Small intestine (tissue), 7 donors: ENCODE data around the gene SEZ6L. TPM values are rescaled to one million over a fixed set of nuclear protein-coding genes. Genes with fewer than 3 reads are reported as not detected.

Experiments used
- DNase-seq, 2 donors: peaks; one replicate each; pipeline versions ENCODE4 v3.0.0 to v3.0.0-alpha.2; 2013
- FAIRE-seq: peaks from 2 replicates; lab custom pipeline; 2012; peaks lifted over from hg19 to GRCh38; lab: Jason Lieb, UNC
- H3K27ac ChIP-seq, 3 donors: one replicate each; pipeline ENCODE4 v1.5.1; 2013; ENCODE audit warnings: low read length in 2 of 3, mild to moderate bottlenecking in 2 of 3, control low read depth in 1 of 3, inconsistent platforms in 1 of 3, low read depth in 1 of 3, moderate library complexity in 1 of 3
- H3K27me3 ChIP-seq, 3 donors: one replicate each; pipeline ENCODE4 v1.6.1; 2013; ENCODE audit warnings: low read length in 3 of 3, inconsistent platforms in 1 of 3; ENCODE audit not compliant: control insufficient read depth in 3 of 3, insufficient read depth in 3 of 3
- H3K36me3 ChIP-seq, 3 donors: one replicate each; pipeline ENCODE4 v1.6.1; 2013; ENCODE audit warnings: low read length in 3 of 3, inconsistent platforms in 1 of 3, low read depth in 1 of 3, mild to moderate bottlenecking in 1 of 3, moderate library complexity in 1 of 3; ENCODE audit not compliant: control insufficient read depth in 3 of 3, insufficient read depth in 2 of 3
- H3K4me1 ChIP-seq, 3 donors: one replicate each; pipeline ENCODE4 v1.6.1; 2013; ENCODE audit warnings: low read length in 2 of 3, inconsistent platforms in 1 of 3, low read depth in 1 of 3, mild to moderate bottlenecking in 1 of 3, moderate library complexity in 1 of 3; ENCODE audit not compliant: control insufficient read depth in 3 of 3, insufficient read depth in 2 of 3
- H3K4me3 ChIP-seq, 3 donors: one replicate each; pipeline ENCODE4 v1.5.1; 2013; ENCODE audit warnings: low read length in 3 of 3, control low read depth in 1 of 3, inconsistent platforms in 1 of 3, low read depth in 1 of 3, mild to moderate bottlenecking in 1 of 3, moderate library complexity in 1 of 3
- H3K9me3 ChIP-seq, 2 donors: one replicate each; pipeline ENCODE4 v1.6.1; 2013; ENCODE audit warnings: low read depth in 1 of 2, low read length in 1 of 2; ENCODE audit not compliant: control insufficient read depth in 2 of 2, insufficient read depth in 1 of 2
- WGBS, 3 donors: extraction: QIAGEN DNeasy Blood & Tissue Kit; methylation state at CpG; one replicate each; pipeline ENCODE4 v1.1.7; 2013; 5-methylcytosine and 5-hydroxymethylcytosine counted together
- polyA plus RNA-seq, 4 donors: library from polyadenylated mRNA; stranded (reverse) in 3 of 4; unstranded in 1 of 4; fragments of 200-250 nt in 3 of 4; fragments of 120-200 nt in 1 of 4; gene quantifications; one replicate each; pipeline versions ENCODE4 v1.2.1 to v1.2.3, GENCODE V29; 2013
- donor health status: healthy with polysubstance abuse.
- donor health status: control.
- donor health status: control.
- donor health status: Bipolar disorder and iron deficiency.
- donor health status: healthy.

The SEZ6L gene
- polyA plus RNA-seq, 4 donors = 0.25 to 0.91 TPM; not detected in 2

GRCh38 chr22:26265909-26266308 is 96.6 kb downstream of the SEZ6L start:
- H3K27ac ChIP-seq = no peak overlapping the region
- FAIRE-seq (no peak), DNase-seq (no peak)
- no peaks in the 10 kb centered on the region for H3K4me1 ChIP-seq
- H3K4me3 ChIP-seq = no peak overlapping the region
- H3K9me3 ChIP-seq = no peaks in the 10 kb centered on the region
- WGBS, 3 donors = 68 to 76% (median 71%) methylated on average over 6 of the region's 6 CpGs
- no peaks in the 10 kb centered on the region for H3K36me3 ChIP-seq
- H3K27me3 ChIP-seq = peaks cover 0 to 4% (median 0%) of the 10 kb centered on the region in 3 donors

- 8 to 35% (median 18%) methylated on average over 1 of the region's 1 CpG for WGBS, 3 donors
- FAIRE-seq (no peak), DNase-seq (no peak)
- H3K27me3 ChIP-seq = peaks cover 0 to 4% (median 0%) of the 10 kb centered on the region in 3 donors
- no peak overlapping the region for H3K4me3 ChIP-seq
- no peaks in the 10 kb centered on the region for H3K36me3 ChIP-seq
- H3K27ac ChIP-seq = no peak overlapping the region
- H3K9me3 ChIP-seq = no peaks in the 10 kb centered on the region
- no peaks in the 10 kb centered on the region for H3K4me1 ChIP-seq
Measured at GRCh38 chr22:26267856-26268255, 98.6 kb downstream of the SEZ6L start.

GRCh38 chr22:26269572-26269971 is 100.3 kb downstream of the SEZ6L start:
- Histone ChIP-seq H3K36me3 (no peaks in the 10 kb centered on the region), H3K27me3 (peaks cover 0 to 5% (median 0%) of the 10 kb centered on the region in 3 donors), H3K4me1 (no peaks in the 10 kb centered on the region), H3K27ac (no peak overlapping the region), H3K9me3 (no peaks in the 10 kb centered on the region), H3K4me3 (no peak overlapping the region)
- no peak for DNase-seq
- 37 to 54% (median 42%) methylated on average over 7 of the region's 7 CpGs for WGBS, 3 donors
- FAIRE-seq = no peak

GRCh38 chr22:26271427-26271826 is 102.2 kb downstream of the SEZ6L start:
- WGBS, 3 donors = 33 to 53% (median 44%) methylated on average over 6 of the region's 6 CpGs
- no peak overlapping the region for H3K27ac ChIP-seq
- H3K27me3 ChIP-seq = peaks cover 0 to 3% (median 0%) of the 10 kb centered on the region in 3 donors
- FAIRE-seq = no peak
- no peaks in the 10 kb centered on the region for H3K9me3 ChIP-seq
- no peaks in the 10 kb centered on the region for H3K36me3 ChIP-seq
- no peak for DNase-seq
- no peaks in the 10 kb centered on the region for H3K4me1 ChIP-seq
- no peak overlapping the region for H3K4me3 ChIP-seq

- Histone ChIP-seq H3K27me3 (peaks cover 0 to 5% (median 0%) of the 10 kb centered on the region in 3 donors), H3K4me1 (no peaks in the 10 kb centered on the region), H3K9me3 (no peaks in the 10 kb centered on the region), H3K36me3 (no peaks in the 10 kb centered on the region), H3K27ac (no peak overlapping the region), H3K4me3 (no peak overlapping the region)
- DNase-seq (no peak), FAIRE-seq (no peak)
- WGBS, 3 donors = 76 to 86% (median 83%) methylated on average over 12 of the region's 12 CpGs
Measured at GRCh38 chr22:26273011-26273675, 103.9 kb downstream of the SEZ6L start.

- DNase-seq = no peak
- 47 to 58% (median 55%) methylated on average over 11 of the region's 11 CpGs for WGBS, 3 donors
- Histone ChIP-seq H3K9me3 (no peaks in the 10 kb centered on the region), H3K4me1 (no peaks in the 10 kb centered on the region), H3K36me3 (no peaks in the 10 kb centered on the region), H3K27me3 (peaks cover 0 to 5% (median 0%) of the 10 kb centered on the region in 3 donors), H3K4me3 (no peak overlapping the region), H3K27ac (no peak overlapping the region)
- FAIRE-seq = no peak
Measured at GRCh38 chr22:26276529-26277160, 107.4 kb downstream of the SEZ6L start.

- 69 to 77% (median 73%) methylated on average over 4 of the region's 4 CpGs for WGBS, 3 donors
- peaks cover 0 to 2% (median 2%) of the 10 kb centered on the region in 3 donors for H3K27me3 ChIP-seq
- FAIRE-seq (no peak), DNase-seq (no peak)
- H3K4me1 ChIP-seq = no peaks in the 10 kb centered on the region
- H3K27ac ChIP-seq = no peak overlapping the region
- H3K36me3 ChIP-seq = no peaks in the 10 kb centered on the region
- no peak overlapping the region for H3K4me3 ChIP-seq
- no peaks in the 10 kb centered on the region for H3K9me3 ChIP-seq
Measured at GRCh38 chr22:26281941-26282340, 112.7 kb downstream of the SEZ6L start.

- H3K27me3 ChIP-seq = peaks cover 0 to 4% (median 2%) of the 10 kb centered on the region in 3 donors
- H3K9me3 ChIP-seq = no peaks in the 10 kb centered on the region
- no peaks in the 10 kb centered on the region for H3K4me1 ChIP-seq
- 94 to 95% (median 95%) methylated on average over 2 of the region's 2 CpGs for WGBS, 3 donors
- no peaks in the 10 kb centered on the region for H3K36me3 ChIP-seq
- no peak overlapping the region for H3K27ac ChIP-seq
- no peak for FAIRE-seq
- no peak overlapping the region for H3K4me3 ChIP-seq
- no peak for DNase-seq
Measured at GRCh38 chr22:26283330-26283729, 114.1 kb downstream of the SEZ6L start.
